ENCODE data around the gene KLK14.

- TF ChIP-seq CTCF (IDR thresholded peaks at IDR 0.05): no peak
- TF ChIP-seq POLR2A (IDR thresholded peaks at IDR 0.05): no peak
These were observed 46.2 kb downstream of the KLK14 start for GRCh38 chr19:51036519-51036918.

Measured in lower leg skin (tissue), 3 donors.